HG03469 (cell line): ENCODE data around the gene TMEM200C.
"Not testable (repeated sequence)": the region's sequence is repeated elsewhere in the genome, so short reads cannot be mapped to it uniquely, and the experiment has no call there.

Experiments used
- ATAC-seq: cut with Tn5 transposase; IDR thresholded peaks from one replicate; pipeline ENCODE4 v1.9.1; 2021; ENCODE audit warnings: mild to moderate bottlenecking, moderate library complexity, moderate number of reproducible peaks; ENCODE audit not compliant: unreplicated experiment

Gene TMEM200C

DNA sequence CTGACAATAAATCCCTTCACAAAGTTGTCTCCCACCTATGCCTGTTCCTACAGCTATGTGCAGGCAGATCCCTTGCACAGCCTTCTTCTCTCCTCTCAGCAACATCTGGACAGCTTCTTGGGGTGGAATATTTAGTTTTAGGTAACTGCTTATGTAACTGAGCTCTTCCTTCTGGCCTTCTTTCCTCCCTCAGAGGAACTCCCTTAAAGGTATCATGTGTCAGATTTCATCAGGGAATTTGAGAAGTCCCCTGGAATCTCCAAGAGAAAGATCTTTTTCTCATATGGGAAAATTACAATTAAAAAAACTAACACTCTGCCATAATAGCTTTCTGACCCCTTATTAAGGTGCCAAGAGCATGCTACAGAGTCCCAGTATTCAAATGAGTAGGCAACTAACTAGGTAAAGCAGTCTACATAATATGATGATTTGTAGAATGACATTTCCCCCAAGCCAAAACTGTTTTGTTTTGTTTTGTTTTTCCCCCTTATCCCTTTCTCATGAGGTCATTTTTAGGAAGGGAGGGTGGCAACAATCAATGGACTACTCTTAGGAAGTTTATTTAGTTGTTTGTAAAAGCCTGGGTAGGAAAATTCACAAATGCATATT is 2.4 kb downstream of the TMEM200C start:
- no peak for ATAC-seq

DNA sequence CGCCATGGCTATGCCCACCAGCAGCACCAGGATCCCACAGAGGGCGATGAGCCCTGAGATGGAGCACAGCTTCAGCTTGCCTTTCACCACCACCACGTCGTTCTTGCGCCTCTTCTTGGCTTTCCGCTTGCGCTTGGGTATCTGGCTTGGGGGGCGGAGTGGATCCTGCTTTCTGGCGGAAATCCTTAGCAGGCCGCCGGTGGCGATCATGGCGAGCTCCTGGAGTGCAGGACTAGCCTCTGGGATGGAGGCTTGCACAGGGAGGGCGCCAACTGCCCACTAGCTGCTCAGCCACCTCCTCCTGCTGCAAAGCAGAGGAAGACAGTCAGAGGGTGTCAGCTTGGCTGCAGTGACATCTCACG is 3.5 kb downstream of the TMEM200C start:
- no peak for ATAC-seq

DNA sequence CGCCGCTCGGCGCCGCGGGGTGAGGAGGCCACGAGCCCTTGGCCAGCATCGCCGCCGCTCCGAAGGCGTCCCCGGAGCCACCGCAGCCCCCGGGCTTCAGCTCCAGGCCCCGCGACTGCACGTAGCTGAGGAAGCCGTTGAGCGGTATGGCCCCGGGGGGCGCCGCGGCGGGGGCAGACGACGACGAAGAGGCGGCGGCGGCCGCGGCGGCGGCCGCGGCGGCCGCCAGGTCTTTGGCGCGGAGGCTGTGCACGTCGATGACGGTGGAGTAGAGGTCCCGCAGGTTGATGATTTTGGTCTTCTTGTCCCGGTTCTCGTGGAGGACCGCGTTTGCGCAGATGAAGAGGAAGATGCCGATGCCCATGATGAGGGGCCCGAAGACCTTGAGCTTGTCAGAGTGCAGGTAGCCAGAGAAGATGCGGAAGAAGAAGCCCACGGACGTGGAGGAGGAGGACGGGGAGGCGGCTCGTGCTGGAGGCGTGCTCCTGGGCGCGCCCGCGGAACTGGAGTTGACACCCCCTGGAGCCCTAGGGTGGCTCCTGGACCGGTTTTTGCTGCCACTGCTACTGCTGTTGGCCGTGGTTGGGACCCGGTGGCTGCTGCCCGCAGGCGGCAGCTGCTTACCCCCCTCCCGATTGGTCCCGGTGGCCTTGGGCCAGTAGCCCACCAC is 4.0 kb downstream of the TMEM200C start:
- ATAC-seq, result no peak

- peak; percentile 79 for ATAC-seq
Measured at GRCh38 chr18:5890331-5891183, 4.8 kb downstream of the TMEM200C start.

DNA sequence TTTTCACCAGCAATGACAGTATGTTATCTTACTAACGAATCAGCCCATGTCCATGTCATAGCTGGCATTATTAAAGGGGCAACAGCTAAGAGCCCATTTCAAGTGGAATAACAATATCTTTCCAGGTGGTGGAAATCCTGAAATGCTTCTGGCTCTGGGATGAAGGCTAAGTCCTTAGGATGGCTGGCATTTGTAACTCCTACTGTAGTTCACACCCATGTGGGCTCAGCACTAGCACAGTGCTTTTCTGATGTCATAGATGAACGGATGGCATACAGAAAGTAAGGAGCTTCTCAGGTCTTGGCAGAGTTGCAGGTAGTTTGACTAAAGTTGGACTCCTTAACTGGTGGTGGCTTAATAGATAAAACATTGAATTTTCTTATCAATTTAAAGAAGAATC is 10.0 kb downstream of the TMEM200C start:
- no peak for ATAC-seq

- ATAC-seq, result peak; percentile 78
Measured at GRCh38 chr18:5884375-5884774, 10.9 kb downstream of the TMEM200C start.

- no peak for ATAC-seq
Measured at GRCh38 chr18:5879479-5879882, 15.8 kb downstream of the TMEM200C start.

DNA sequence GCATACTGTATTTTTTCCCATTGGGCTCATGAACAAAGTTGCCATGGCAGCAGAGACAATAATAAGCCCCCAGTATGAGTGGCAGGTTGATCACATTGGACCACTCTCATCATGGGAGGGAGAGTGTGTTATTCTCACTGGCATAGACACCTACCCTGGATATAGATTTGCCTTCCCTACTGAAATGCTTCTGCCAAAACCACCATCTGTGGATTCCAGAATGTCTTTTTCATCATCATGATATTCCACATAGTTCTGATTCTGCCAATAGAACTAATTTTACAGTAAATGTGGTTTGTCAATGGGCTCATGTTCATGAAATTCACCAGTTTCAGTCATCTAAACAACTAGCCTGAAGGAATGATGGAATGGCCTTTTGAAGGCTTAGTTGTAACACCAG is 18.4 kb downstream of the TMEM200C start:
- ATAC-seq, result no peak

DNA sequence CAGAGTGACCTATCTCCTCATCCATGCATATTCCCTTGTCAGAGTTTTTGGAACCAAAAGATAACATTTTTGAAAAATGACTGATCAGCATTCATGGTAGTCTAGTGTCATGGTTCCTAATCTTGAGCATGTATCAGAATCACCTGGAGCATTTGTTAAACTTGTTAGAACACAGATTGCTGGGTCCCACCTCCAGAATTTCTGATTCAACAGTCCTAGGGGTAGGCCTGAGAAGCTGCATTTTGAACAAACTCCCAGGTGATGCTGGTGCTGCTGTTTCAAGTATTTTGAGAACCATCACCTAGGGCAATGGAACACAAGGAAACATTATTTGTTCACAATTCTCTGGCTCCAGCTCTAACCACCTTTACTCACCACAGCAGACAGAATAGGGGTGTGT is 21.0 kb downstream of the TMEM200C start:
- ATAC-seq, result no peak

DNA sequence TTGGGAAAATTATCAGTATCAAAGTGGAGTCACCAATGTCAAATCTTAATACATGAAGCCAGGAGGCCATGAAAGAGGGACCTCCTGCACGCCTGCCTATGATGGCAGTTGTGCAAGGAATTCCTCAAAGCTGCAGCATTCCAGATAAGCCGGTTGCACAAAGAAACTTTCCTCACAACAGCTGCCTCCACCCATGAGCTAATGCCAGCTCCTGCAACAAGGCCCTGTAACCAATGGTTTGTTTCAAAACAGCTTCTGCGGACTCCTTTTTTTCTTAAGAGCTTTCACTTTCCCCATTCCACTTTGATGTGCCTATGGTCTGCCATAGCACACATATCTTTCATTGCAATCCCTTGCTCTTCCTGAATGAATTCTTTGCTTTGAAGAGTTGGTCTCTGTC is 22.4 kb downstream of the TMEM200C start:
- no peak for ATAC-seq

DNA sequence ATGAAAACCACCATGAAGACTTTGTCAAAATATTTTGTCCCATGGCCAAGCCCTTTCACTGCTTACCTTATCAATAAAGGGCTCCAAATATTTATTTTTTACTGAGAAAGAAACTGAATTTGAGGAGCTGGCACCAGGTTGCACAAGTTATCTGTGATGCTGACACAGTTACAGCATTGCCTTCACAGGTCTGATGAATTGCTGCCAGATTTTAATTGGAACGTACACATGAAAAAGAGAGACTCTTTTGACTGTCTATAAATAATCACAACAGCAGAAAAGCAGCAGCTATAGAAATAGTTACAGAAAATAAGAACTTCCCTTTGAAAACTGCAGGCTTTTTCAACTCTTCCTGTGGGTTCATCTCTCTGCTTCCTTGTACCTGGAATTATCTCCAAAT is 23.9 kb downstream of the TMEM200C start:
- no peak for ATAC-seq

- peak; percentile 89 for ATAC-seq
Measured at GRCh38 chr18:5868218-5868854, 27.0 kb downstream of the TMEM200C start.

- ATAC-seq, result no peak
Measured at GRCh38 chr18:5865521-5865920, 29.8 kb downstream of the TMEM200C start.

DNA sequence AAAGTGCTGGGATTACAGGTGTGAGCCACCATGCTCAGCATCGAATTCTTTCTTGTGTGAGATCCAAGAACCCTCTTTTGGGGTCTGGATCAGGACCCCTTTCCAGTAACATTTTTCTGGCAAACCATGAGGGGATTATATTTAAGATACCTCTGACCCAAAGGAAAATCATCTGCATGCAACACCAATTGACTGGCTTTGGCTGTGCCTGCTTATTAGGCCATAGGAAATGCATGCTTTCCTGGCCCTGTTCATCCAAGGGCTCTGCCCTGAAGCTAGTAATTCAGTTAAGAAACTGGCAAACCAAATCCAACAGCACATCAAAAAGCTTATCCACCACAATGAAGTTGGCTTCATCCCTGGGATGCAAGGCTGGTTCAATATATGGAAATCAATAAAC is 33.2 kb downstream of the TMEM200C start:
- ATAC-seq, result not testable (repeated sequence)

- ATAC-seq, result no peak
Measured at GRCh38 chr18:5857180-5857579, 38.1 kb downstream of the TMEM200C start.

- ATAC-seq, result no peak
Measured at GRCh38 chr18:5853253-5853652, 42.1 kb downstream of the TMEM200C start.

DNA sequence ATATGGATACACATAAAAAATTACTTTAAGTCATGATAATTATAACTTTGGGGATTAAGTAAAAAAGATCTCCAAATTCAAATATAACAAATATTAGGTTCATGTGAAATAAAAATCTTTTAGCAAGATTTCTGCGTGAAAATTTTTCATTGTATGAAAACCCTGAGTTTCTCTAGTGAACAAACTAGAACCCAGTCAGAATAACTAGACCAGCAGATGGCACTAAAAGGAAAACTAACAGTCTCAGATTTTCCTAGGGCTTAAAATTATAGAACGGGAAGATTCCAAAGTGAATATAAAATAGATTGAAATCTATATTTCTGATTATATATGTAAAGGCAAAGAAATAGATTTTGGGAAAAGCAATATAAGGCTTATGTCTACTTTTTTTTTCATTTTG is 43.3 kb downstream of the TMEM200C start:
- no peak for ATAC-seq

DNA sequence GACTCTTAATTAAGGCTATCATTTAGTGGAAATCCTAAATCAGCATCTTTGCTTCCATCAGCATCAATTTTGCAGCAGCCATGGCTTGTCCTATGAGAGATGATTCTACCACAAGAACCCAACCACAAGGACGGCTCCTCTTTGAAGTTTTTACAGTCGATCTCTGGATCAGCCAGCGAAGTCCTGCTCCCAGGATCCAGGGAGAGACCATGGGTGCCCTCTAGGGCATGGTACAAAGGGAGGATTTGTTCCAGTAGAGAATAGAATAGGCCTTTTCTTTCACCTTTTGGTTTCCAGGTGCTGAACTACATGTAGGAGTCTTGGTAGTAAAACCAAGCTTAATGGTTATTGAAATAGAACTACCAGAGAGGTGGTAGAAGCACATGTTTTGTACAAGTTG is 52.7 kb downstream of the TMEM200C start:
- no peak for ATAC-seq

GRCh38 chr18:5841518-5841917 is 53.8 kb downstream of the TMEM200C start:
- ATAC-seq, result no peak

GRCh38 chr18:5840547-5840946 is 54.8 kb downstream of the TMEM200C start:
- no peak for ATAC-seq

GRCh38 chr18:5840025-5840424 is 55.3 kb downstream of the TMEM200C start:
- no peak for ATAC-seq

GRCh38 chr18:5839102-5839501 is 56.2 kb downstream of the TMEM200C start:
- no peak for ATAC-seq
